Islet of Langerhans (tissue), 1 donor: ENCODE measurements around the gene SMG1.
"Not testable (repeated sequence)": the region's sequence is repeated elsewhere in the genome, so short reads cannot be mapped to it uniquely, and the experiment has no call there.

Source experiments
- FAIRE-seq: peaks from one replicate; lab custom pipeline; 2011; peaks lifted over from hg19 to GRCh38; lab: Jason Lieb, UNC

Gene SMG1

DNA sequence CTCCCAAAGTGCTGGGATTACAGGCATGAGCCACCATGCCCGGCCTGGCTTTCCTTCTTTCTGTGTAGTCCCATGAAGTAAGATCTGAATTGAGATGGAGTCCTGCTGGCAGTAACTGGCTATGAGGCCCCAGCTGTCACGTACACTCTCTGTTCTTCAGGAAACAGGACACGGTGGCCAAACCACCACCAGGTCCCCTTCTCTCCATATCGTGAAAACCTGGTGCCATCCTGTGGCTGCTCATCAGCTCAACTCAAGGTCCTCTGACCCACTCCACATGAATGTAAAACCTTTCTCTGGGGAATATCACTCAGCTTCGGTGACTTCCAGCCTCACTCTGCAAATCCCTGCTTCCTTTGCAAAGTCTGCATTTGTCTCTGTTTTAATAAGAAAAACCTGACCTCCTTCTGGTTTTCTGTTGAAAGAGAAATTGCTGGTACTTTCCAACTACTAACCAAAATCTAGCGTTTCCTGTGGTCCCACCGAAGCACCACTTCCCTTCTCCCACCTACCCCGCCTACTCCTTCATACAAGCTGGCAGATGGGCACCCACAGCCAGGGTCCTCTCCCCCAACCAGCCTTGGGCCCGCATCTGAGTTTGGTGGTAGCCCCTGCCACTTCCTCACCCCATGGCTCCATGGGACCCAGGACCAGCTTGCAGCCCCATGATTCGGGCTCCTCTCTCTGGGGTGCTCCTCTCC, 168.1 kb downstream of the SMG1 start:
- not testable (repeated sequence) for FAIRE-seq

DNA sequence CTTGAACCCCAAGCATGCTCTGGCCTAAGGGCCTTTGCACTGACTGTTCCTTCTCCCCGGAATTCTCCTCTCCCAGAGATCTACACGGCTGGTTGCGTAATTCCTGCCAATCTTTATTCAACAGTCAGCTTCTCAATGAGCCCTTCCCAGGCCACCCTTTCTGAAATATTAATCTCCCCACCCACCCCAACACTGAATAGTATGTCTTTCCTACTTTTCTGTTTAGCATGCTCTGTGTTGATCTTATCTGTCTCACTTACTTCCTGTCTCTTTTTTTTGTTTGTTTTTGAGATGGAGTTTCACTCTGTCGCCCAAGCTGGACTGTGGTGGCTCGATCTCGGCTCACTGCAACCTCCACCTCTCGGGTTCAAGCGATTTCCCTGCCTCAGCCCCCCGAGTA, 169.6 kb downstream of the SMG1 start:
- FAIRE-seq, result not testable (repeated sequence)
